DOHH2 (cell line): ENCODE measurements around the gene ETV6.

Experiments
- EZH2phosphoT487 ChIP-seq: fragments of 200-600 bp; sonication (generic); IDR thresholded peaks from 2 replicates; pipeline ENCODE4 v1.6.1; 2017; ENCODE audit warnings: borderline replicate concordance, mild to moderate bottlenecking, antibody characterized with exemption, low read length, moderate library complexity, mixed read lengths
- TF ChIP-seq, protein P1 (sequence below): fragments of 200-600 bp; sonication (generic); IDR thresholded peaks from one replicate; pipeline ENCODE4 v1.5.1; 2014; ENCODE audit warnings: antibody characterized with exemption, mild to moderate bottlenecking, low read depth, low read length; ENCODE audit not compliant: poor library complexity, severe bottlenecking

DNA sequence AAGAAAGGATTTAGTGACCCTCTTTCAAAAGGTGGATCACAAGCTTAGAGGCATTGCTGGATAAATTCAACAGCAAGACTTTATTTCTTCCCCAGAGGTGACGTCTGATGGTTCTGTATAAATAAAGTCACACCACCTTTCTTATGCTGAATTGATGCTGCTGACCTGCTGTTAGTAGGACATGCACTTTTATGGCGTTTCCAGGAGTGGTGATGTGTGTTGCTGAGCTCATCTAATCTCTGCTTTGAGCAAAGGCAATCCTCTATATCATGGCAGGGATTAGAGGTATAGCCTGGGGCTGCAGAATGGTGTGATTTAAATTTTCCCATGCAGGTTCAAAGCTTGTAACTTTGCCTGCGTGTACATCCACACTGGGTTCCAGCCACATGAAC, 94.9 kb downstream of the ETV6 start:
- TF ChIP-seq, protein P1, sequence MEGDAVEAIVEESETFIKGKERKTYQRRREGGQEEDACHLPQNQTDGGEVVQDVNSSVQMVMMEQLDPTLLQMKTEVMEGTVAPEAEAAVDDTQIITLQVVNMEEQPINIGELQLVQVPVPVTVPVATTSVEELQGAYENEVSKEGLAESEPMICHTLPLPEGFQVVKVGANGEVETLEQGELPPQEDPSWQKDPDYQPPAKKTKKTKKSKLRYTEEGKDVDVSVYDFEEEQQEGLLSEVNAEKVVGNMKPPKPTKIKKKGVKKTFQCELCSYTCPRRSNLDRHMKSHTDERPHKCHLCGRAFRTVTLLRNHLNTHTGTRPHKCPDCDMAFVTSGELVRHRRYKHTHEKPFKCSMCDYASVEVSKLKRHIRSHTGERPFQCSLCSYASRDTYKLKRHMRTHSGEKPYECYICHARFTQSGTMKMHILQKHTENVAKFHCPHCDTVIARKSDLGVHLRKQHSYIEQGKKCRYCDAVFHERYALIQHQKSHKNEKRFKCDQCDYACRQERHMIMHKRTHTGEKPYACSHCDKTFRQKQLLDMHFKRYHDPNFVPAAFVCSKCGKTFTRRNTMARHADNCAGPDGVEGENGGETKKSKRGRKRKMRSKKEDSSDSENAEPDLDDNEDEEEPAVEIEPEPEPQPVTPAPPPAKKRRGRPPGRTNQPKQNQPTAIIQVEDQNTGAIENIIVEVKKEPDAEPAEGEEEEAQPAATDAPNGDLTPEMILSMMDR = no peak
- TF ChIP-seq EZH2phosphoT487 = no peak
